ENCODE measurements around the gene KCNQ1. TPM values are rescaled to one million over a fixed set of nuclear protein-coding genes. Genes with fewer than 3 reads are reported as not detected.

Gene KCNQ1
- total RNA-seq, 1 donor from 2014 or later = 0.86 TPM

DNA sequence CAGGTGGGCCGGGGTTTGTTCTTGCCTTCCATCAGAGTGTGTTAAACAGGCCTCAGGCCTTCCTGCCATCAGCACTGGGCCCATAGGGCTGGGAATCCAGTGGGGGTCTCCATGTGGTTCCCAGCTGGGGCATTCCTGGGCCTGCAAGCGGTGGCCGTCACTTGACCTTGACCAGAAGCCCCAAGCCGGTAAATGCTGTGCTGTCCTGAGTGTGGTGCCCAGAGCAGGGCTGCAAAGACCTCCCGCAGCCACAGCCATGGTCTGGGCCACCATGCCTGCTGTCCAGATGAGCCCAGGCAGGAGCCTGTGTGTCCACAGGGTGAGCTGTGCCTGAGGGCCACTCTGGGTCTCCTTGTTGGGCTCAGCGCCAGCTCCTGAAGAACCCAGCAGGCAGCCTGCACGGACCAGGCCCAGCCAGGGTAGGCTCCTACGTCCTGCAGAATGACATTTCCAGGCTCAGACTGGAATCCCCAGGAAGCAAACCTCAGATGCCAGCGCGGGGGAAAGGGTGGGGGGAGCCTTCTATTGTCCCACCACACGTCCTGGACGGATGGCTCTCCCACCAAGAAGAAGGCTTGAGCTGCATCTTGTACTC is 137.6 kb downstream of the KCNQ1 start:
- Mint-ChIP-seq H3K27ac (ENCODE audit: unreplicated experiment) (no peak overlapping the region), H3K9me3 (no peaks in the 10 kb centered on the region), H3K4me3 (no peak overlapping the region), H3K36me3 (ENCODE audit: low read depth) (no peaks in the 10 kb centered on the region), H3K27me3 (ENCODE audit: low read depth) (no peaks in the 10 kb centered on the region), H3K4me1 (peaks cover 4% of the 10 kb centered on the region)
- no peak for DNase-seq (ENCODE audit: low read depth, low spot score)
- TF ChIP-seq, protein P1, sequence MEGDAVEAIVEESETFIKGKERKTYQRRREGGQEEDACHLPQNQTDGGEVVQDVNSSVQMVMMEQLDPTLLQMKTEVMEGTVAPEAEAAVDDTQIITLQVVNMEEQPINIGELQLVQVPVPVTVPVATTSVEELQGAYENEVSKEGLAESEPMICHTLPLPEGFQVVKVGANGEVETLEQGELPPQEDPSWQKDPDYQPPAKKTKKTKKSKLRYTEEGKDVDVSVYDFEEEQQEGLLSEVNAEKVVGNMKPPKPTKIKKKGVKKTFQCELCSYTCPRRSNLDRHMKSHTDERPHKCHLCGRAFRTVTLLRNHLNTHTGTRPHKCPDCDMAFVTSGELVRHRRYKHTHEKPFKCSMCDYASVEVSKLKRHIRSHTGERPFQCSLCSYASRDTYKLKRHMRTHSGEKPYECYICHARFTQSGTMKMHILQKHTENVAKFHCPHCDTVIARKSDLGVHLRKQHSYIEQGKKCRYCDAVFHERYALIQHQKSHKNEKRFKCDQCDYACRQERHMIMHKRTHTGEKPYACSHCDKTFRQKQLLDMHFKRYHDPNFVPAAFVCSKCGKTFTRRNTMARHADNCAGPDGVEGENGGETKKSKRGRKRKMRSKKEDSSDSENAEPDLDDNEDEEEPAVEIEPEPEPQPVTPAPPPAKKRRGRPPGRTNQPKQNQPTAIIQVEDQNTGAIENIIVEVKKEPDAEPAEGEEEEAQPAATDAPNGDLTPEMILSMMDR (conservative IDR thresholded peaks at IDR 0.05) = no peak

- H3K27ac Mint-ChIP-seq (ENCODE audit: unreplicated experiment) = no peak overlapping the region
- no peak overlapping the region for H3K4me3 Mint-ChIP-seq
- peaks cover 4% of the 10 kb centered on the region for H3K4me1 Mint-ChIP-seq
- no peaks in the 10 kb centered on the region for H3K9me3 Mint-ChIP-seq
- TF ChIP-seq, protein P1 (conservative IDR thresholded peaks at IDR 0.05) = no peak
- no peaks in the 10 kb centered on the region for H3K27me3 Mint-ChIP-seq (ENCODE audit: low read depth)
- H3K36me3 Mint-ChIP-seq (ENCODE audit: low read depth) = no peaks in the 10 kb centered on the region
- no peak for DNase-seq (ENCODE audit: low read depth, low spot score)
Measured at GRCh38 chr11:2582946-2583604, 138.3 kb downstream of the KCNQ1 start.

GRCh38 chr11:2583605-2583958 is 138.8 kb downstream of the KCNQ1 start:
- no peak overlapping the region for H3K27ac Mint-ChIP-seq (ENCODE audit: unreplicated experiment)
- TF ChIP-seq, protein P1 (conservative IDR thresholded peaks at IDR 0.05) = no peak
- H3K27me3 Mint-ChIP-seq (ENCODE audit: low read depth) = no peaks in the 10 kb centered on the region
- H3K36me3 Mint-ChIP-seq (ENCODE audit: low read depth) = no peaks in the 10 kb centered on the region
- H3K9me3 Mint-ChIP-seq = no peaks in the 10 kb centered on the region
- H3K4me3 Mint-ChIP-seq = no peak overlapping the region
- peaks cover 4% of the 10 kb centered on the region for H3K4me1 Mint-ChIP-seq
- DNase-seq (ENCODE audit: low read depth, low spot score) = no peak

GRCh38 chr11:2584434-2584811 is 139.6 kb downstream of the KCNQ1 start:
- no peaks in the 10 kb centered on the region for H3K9me3 Mint-ChIP-seq
- no peaks in the 10 kb centered on the region for H3K36me3 Mint-ChIP-seq (ENCODE audit: low read depth)
- H3K27ac Mint-ChIP-seq (ENCODE audit: unreplicated experiment) = no peak overlapping the region
- H3K4me1 Mint-ChIP-seq = peaks cover 4% of the 10 kb centered on the region
- no peak for DNase-seq (ENCODE audit: low read depth, low spot score)
- no peak overlapping the region for H3K4me3 Mint-ChIP-seq
- TF ChIP-seq, protein P1 (conservative IDR thresholded peaks at IDR 0.05) = no peak
- no peaks in the 10 kb centered on the region for H3K27me3 Mint-ChIP-seq (ENCODE audit: low read depth)

DNA sequence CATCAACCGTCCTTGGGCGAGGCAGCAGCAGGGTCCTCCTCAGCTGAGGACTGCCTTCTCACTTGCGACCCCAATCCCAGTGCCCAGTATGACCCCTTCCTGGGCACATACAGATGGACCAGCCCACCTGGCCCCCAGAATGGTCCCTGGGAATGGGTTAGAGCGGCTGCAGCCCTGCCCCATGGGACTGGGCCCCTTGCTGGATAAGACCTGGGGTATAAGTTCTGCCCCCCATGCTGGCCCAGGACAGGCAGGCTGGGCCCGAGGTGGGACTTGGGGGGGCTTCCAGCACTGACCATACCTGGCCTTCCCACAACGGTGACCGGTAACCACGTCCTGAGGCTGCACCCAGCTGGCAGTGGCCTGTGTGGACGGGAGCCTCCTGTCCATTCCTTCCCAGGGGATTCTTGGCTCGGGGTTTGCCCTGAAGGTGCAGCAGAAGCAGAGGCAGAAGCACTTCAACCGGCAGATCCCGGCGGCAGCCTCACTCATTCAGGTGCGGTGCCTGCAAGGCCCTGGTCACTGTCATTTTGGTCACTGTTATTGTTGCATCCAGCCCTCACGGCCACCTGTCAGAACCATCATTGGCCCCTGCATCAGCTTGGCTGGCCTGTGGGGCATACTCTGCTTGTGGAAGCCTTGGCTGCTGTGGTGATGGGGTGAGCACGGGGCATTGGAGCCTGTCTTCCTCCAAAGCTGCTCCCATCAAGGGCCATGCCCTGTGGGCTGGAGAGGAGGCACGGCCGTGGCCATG is 140.2 kb downstream of the KCNQ1 start:
- H3K4me1 Mint-ChIP-seq = peaks cover 4% of the 10 kb centered on the region
- H3K27ac Mint-ChIP-seq (ENCODE audit: unreplicated experiment) = no peak overlapping the region
- DNase-seq (ENCODE audit: low read depth, low spot score) = peak; percentile 0
- H3K4me3 Mint-ChIP-seq = no peak overlapping the region
- H3K9me3 Mint-ChIP-seq = no peaks in the 10 kb centered on the region
- H3K27me3 Mint-ChIP-seq (ENCODE audit: low read depth) = no peaks in the 10 kb centered on the region
- H3K36me3 Mint-ChIP-seq (ENCODE audit: low read depth) = no peaks in the 10 kb centered on the region
- TF ChIP-seq, protein P1 (conservative IDR thresholded peaks at IDR 0.05) = no peak
